GM21515 (cell line): ENCODE data around the gene MBOAT7.

Experiments
- ATAC-seq: cut with Tn5 transposase; IDR thresholded peaks from one replicate; pipeline ENCODE4 v1.9.1; 2021; ENCODE audit not compliant: unreplicated experiment

The MBOAT7 gene

DNA sequence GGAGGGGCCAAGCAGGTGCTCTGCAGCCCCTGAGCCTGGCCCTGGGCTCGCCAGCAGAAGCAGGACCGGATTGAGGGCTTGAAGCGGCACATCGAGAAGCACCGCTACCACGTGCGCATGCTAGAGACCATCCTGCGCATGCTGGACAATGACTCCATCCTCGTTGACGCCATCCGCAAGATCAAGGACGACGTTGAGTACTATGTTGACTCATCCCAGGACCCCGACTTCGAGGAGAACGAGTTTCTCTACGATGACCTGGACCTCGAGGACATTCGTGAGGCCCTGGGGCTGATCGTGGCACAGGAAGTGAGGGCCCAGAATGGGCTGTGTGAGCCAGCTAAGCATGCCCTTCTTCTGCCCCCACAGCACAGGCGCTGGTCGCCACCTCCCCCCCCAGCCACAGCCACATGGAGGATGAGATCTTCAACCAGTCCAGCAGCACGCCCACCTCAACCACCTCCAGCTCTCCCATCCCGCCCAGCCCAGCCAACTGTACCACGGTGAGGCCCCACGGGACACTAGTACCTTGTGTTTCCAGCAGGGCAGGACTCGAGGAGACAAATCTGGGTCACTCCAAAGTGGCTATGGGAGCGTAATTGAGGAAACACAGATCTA, 43.7 kb downstream of the MBOAT7 start:
- no peak for ATAC-seq

GRCh38 chr19:54142166-54142780, 47.1 kb downstream of the MBOAT7 start:
- no peak for ATAC-seq

DNA sequence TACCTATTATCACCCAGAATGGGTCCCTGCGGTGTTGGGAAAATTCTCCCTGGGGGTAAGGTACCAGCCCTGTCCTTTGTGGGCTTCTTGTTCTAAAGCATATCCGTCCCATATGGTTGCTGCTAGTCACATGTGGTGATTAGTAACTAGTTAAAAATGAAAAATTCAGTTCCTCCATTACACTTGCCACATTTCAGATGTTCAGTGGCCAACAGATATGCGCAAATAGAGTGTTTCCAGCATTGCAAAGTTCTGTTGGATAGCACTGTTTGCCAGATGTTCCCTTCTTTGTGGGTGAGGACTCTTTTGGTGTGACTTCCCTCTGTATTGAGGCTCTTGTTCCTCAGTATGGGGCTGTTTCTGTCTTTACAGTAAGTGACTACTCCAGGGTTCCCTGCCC, 48.0 kb downstream of the MBOAT7 start:
- ATAC-seq = no peak

DNA sequence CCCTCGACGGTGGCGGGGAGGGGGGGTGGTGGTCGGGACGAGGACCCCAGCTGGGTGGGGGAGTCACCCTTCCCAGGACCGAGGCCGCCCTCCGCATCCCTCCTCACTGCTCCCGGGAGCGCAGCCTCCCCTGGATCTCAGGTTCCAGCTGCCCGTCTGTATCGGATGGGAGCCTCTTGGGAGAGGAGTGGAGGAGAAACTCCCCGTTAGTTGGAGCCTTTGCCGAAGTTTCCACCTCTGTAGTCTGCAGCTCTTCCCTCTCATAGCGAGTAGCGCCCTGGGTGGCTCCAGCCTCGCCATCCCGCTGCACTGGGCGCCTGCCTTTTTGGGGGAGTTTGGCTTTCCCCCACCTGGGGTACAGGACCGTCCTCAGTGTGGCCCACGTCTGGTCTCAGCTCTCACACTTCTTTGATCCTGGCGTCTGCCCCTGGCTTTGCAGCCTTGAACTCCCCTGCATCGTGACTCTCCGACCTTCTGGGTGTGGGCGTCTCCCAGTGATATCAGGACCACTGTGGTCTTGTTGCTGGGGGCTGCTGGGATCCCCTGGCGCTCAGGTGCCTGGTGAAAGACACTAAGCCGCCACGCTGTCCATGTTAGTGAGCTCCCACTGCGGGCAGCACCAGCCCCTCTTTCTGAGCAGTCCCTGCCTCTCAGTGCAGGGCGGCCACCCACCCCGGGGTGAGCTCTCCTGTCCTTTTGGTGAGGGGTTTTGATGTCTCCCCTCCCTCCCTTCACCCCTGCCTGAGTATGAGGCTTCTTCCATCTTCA, 50.7 kb downstream of the MBOAT7 start:
- no peak for ATAC-seq

- no peak for ATAC-seq
These were observed 51.5 kb downstream of the MBOAT7 start, which contains the start of gene CNOT3 for GRCh38 chr19:54137699-54138488. TSS of gene CNOT3 (plus strand) at chr19:54137762. CDS start at chr19:54142979, 5,217 bp downstream.

- ATAC-seq = peak; percentile 72
These were observed 52.3 kb downstream of the MBOAT7 start for GRCh38 chr19:54136864-54137698.

DNA sequence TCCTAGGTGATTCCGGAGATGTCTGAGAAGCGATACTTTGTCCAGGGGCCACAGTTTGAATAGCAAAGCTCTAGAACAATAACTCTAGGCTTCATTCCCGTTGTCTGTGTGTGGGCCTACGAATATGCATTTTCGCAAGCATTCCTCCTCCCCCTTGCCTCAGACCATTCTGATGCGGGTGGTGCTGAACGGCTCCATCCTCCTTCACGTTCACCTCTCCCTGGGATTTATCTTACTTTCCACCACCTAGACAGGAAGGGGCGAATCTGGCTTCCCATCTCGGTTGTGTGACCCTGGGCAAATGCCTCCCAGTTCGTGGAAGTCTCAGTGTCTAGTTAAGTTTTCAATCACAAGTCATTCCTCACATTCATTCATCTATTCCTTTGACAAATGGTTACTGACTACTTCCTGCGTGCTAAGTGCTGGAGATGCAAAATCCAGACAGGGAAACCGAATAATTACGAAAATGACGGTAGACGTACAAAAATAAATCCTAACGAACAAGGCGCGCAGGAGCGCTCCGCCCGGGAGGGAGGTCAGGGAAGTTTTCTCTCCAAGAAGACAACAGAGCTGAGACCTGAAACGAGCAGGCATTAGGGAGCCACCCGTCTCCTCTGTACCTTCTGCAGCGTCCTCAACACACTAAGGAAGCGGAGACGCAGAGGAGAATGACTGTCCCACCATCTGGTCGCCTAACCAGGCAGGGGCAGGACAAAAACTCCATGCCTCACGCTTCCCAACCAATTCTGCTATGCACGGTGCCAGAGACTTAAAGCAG, 53.1 kb downstream of the MBOAT7 start:
- no peak for ATAC-seq

DNA sequence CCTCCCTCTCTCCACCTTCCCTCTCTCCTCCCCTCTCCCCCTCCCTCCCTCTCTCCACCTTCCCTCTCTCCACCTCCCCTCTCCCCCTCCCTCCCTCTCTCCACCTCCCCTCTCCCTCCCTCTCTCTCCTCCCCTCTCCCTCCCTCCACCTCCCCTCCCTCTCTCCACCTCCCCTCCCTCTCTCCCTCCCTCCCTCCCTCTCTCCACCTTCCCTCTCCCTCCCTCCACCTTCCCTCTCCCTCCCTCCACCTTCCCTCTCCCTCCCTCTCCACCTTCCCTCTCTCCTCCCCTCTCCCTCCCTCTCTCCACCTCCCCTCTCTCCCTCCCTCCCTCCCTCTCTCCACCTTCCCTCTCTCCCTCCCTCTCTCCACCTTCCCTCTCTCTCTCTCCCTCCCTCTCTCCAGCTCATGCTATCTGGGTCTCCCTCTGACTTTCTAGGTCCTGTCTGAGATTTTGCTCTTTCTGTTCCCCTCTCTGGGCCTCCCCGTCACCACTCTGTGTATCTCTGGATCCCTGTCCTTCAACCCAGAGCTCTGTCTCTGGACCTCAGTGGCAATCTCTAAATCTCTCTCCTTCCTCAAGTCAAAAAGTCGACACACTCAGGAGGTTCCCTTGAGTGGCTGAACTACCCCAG, 55.3 kb downstream of the MBOAT7 start:
- ATAC-seq = no peak

- no peak for ATAC-seq
These were observed 55.9 kb downstream of the MBOAT7 start for GRCh38 chr19:54133312-54133956.

DNA sequence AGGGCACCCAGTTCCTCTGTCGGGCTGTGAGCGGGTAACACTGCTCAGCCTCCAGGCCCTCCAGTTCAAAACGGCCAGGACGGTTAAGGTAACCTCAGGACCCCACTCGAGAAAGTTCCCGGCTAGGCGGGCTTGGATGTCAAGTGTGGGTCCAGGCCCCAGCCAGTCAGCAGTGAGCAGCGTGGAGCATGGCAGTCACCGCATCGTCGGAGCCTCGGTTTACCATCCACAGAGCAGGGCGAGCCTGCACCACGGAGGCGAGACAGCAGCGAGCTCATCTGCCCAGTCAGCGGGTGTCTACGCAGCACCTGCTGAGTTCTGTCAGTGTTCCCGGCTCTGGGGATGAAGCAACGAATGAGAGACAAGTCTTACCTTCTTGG, 59.8 kb downstream of the MBOAT7 start:
- no peak for ATAC-seq

GRCh38 chr19:54128796-54129616, 60.4 kb downstream of the MBOAT7 start:
- ATAC-seq = no peak

DNA sequence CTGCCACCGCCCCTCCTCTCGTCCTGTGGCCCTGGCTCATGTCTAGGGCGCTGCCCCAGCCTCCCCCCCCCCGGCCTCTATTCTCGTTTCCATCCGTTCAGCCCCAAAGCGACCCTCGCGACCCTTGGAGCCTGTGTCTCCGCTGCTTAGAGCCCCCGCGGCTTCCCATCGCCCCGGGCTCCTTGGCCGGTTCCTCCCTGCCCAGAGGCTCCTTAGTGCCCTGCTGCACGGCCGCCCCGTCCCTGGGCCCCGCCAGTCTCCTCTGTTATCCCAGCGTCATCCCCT, 61.0 kb downstream of the MBOAT7 start:
- no peak for ATAC-seq

DNA sequence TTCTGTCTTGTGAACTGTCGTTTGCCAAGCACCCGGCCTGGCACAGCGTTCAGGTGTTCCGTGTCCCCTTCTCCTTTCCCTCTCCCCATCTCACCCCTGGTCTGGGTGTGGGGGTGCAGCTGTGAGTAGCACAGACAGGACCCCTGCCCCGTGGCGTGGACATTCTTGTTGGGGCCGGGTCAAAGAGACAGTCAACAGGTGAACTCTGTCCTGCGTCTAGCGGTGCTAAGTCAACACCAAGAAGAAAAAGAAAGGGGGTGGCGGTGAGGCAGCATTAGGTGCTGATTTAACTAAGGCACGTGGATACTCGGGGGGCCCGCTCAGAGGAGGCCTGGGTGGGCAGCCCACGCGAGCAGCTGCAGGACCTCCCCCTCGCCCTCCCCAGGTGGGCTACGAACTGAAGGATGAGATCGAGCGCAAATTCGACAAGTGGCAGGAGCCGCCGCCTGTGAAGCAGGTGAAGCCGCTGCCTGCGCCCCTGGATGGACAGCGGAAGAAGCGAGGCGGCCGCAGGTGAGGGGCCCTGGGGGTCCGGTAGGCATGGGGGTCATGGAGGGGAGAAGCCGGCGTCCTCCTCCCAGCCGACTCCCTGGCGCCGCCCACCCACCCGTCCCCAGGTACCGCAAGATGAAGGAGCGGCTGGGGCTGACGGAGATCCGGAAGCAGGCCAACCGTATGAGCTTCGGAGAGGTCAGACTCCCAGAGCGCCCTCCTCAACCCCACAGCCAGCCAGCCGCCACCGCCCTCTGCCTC, 61.5 kb downstream of the MBOAT7 start:
- ATAC-seq = no peak

DNA sequence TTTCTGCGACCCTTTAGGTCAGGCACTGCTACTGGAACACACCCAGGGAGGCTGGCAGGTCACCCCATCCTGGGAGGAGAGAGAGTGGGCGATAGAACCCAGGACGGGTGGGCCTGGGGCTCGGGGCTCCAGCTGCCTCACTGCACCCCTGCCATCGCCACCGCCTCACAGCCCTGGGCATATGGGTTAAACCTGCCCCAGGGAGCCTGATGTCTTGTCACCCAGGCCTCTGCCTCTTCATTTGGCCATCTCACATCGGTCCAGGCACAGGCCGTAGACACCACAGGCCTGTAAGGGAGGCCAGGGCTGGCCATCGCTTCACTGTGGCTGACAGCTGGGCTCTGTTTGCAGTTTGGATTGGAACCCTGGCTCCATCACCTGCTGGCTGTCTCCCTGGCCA, 63.7 kb downstream of the MBOAT7 start:
- ATAC-seq = no peak

- ATAC-seq = no peak
These were observed 65.0 kb downstream of the MBOAT7 start for GRCh38 chr19:54124393-54124792.

DNA sequence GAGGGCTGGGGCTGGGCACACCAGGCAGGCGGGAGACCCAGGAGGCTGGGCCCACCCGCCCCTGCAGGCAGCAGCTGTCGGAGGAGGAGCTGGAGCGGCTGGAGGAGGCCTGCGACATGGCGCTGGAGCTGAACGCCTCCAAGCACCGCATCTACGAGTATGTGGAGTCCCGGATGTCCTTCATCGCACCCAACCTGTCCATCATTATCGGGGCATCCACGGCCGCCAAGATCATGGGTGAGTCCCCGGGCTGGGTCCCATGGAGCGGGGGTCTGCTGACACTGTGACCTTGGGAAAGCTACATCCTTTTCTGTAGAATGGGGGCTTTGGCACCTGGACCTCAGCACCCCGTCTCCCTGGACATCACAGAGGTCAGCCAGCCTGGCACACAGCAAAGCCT, 65.7 kb downstream of the MBOAT7 start:
- ATAC-seq = no peak
